Measurements from ENCODE around the gene RIT2. TPM values are rescaled to one million over a fixed set of nuclear protein-coding genes. Genes with fewer than 3 reads are reported as not detected.
A peak's percentile ranks its signal among the peaks of the same experiment; 100 is the strongest.

Gene RIT2
- total and polyA plus RNA-seq, 10 donors: not detected

DNA sequence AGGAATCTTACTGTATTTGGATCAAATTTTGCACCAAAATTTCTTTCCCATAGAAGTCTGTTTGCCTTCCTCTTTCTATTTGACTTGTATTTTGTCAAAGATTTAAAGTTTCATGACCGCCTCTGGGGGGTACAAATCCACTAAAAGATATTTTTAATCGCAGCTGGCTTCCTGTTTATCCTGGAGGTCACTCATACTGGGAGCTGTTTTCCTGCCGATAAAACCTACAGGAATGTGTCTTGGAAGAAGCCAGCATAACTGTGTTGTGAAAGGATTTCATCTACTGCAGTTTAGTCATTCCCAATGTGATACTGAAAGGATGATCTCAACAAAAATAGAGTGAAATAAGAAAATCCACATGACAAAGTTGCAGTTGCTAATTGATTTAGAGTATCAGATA, 184.0 kb downstream of the RIT2 start:
- Histone ChIP-seq H3K27ac (peak overlapping the region in 3 of 8 donors; percentile 6 to 43 (median 7)), H3K4me1 (peaks cover 0 to 8% (median 2%) of the 10 kb centered on the region in 6 donors), H3K9me3 (no peaks in the 10 kb centered on the region), H3K36me3 (no peaks in the 10 kb centered on the region), H3K4me3 (no peak overlapping the region), H3K27me3 (replicated peaks in 1 of 7) (no peaks in the 10 kb centered on the region)
- WGBS, 5 donors: 3 to 9% (median 5%) methylated on average over 3 of the region's 3 CpGs
- TF ChIP-seq, protein P1, sequence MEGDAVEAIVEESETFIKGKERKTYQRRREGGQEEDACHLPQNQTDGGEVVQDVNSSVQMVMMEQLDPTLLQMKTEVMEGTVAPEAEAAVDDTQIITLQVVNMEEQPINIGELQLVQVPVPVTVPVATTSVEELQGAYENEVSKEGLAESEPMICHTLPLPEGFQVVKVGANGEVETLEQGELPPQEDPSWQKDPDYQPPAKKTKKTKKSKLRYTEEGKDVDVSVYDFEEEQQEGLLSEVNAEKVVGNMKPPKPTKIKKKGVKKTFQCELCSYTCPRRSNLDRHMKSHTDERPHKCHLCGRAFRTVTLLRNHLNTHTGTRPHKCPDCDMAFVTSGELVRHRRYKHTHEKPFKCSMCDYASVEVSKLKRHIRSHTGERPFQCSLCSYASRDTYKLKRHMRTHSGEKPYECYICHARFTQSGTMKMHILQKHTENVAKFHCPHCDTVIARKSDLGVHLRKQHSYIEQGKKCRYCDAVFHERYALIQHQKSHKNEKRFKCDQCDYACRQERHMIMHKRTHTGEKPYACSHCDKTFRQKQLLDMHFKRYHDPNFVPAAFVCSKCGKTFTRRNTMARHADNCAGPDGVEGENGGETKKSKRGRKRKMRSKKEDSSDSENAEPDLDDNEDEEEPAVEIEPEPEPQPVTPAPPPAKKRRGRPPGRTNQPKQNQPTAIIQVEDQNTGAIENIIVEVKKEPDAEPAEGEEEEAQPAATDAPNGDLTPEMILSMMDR (IDR thresholded peaks at IDR 0.05 in 8 of 11, conservative IDR thresholded peaks at IDR 0.05 in 3 of 11): no peak
- TF ChIP-seq POLR2AphosphoS5 (IDR thresholded peaks at IDR 0.05): no peak
- TF ChIP-seq POLR2A (IDR thresholded peaks at IDR 0.05): no peak
- no peak for DNase-seq
- intact Hi-C loops (cut with DNase I; ENCODE audit: low total_unique reads): no loop called here

DNA sequence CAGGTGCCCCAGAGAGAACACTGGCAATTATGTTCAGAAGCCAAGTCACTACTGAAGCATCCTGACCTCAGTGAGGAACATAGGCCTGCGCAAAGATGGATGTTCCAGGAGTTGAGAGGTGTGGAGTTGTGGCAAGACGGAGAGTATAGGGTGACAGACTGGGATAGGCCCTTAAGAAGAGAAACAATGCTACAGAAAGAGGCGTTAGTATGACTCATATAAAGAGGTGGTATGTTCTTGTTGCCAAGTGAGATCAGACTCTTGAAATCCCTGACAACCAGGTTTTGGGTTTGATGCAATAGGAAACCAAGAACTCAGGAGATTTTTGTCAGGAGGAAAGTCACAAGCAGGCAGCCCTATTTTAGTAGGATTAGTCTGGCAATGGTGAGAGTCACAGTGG, 185.6 kb downstream of the RIT2 start:
- Histone ChIP-seq H3K36me3 (no peaks in the 10 kb centered on the region), H3K27me3 (replicated peaks in 1 of 7) (no peaks in the 10 kb centered on the region), H3K4me1 (peaks cover 0 to 8% (median 2%) of the 10 kb centered on the region in 6 donors), H3K4me3 (no peak overlapping the region), H3K27ac (no peak overlapping the region), H3K9me3 (no peaks in the 10 kb centered on the region)
- DNase-seq: no peak
- intact Hi-C loops (cut with DNase I; ENCODE audit: low total_unique reads): no loop called here
- WGBS, 5 donors: 81 to 94% (median 90%) methylated on average over 3 of the region's 3 CpGs
- TF ChIP-seq POLR2AphosphoS5 (IDR thresholded peaks at IDR 0.05) (no peak), POLR2A (IDR thresholded peaks at IDR 0.05) (no peak)
- TF ChIP-seq, protein P1 (IDR thresholded peaks at IDR 0.05 in 8 of 11, conservative IDR thresholded peaks at IDR 0.05 in 3 of 11): no peak

GRCh38 chr18:42929181-42929580, 186.3 kb downstream of the RIT2 start:
- no peak for DNase-seq
- H3K27me3 ChIP-seq (replicated peaks in 1 of 7): no peaks in the 10 kb centered on the region
- intact Hi-C loops (cut with DNase I; ENCODE audit: low total_unique reads): no loop called here
- 88 to 93% (median 91%) methylated on average over 1 of the region's 1 CpG for WGBS, 5 donors
- H3K4me1 ChIP-seq: peaks cover 0 to 8% (median 2%) of the 10 kb centered on the region in 6 donors
- H3K36me3 ChIP-seq: no peaks in the 10 kb centered on the region
- no peak overlapping the region for H3K4me3 ChIP-seq
- no peak overlapping the region for H3K27ac ChIP-seq
- H3K9me3 ChIP-seq: no peaks in the 10 kb centered on the region
- TF ChIP-seq POLR2A (IDR thresholded peaks at IDR 0.05) (no peak), POLR2AphosphoS5 (IDR thresholded peaks at IDR 0.05) (no peak)
- TF ChIP-seq, protein P1 (IDR thresholded peaks at IDR 0.05 in 8 of 11, conservative IDR thresholded peaks at IDR 0.05 in 3 of 11): no peak

- intact Hi-C loops (cut with DNase I; ENCODE audit: low total_unique reads): no loop called here
- H3K9me3 ChIP-seq: no peaks in the 10 kb centered on the region
- H3K27ac ChIP-seq: no peak overlapping the region
- no peaks in the 10 kb centered on the region for H3K36me3 ChIP-seq
- H3K4me3 ChIP-seq: no peak overlapping the region
- TF ChIP-seq POLR2AphosphoS5 (IDR thresholded peaks at IDR 0.05) (no peak), POLR2A (IDR thresholded peaks at IDR 0.05) (no peak)
- TF ChIP-seq, protein P1 (IDR thresholded peaks at IDR 0.05 in 8 of 11, conservative IDR thresholded peaks at IDR 0.05 in 3 of 11): no peak
- 61 to 79% (median 70%) methylated on average over 2 of the region's 2 CpGs for WGBS, 5 donors
- no peaks in the 10 kb centered on the region for H3K4me1 ChIP-seq
- DNase-seq: no peak
- H3K27me3 ChIP-seq (replicated peaks in 1 of 7): no peaks in the 10 kb centered on the region
These were observed 190.4 kb downstream of the RIT2 start for GRCh38 chr18:42925036-42925435.

Measured in spleen (tissue), 11 donors.